Lung (tissue), 12 donors: ENCODE results near the gene IGHMBP2. TPM values are rescaled to one million over a fixed set of nuclear protein-coding genes. Genes with fewer than 3 reads are reported as not detected.

Source experiments
- ATAC-seq: fragments of 200-7000 bp; cut with Tn5 transposase; one replicate; pipeline ENCODE4 v1.9.1; 2020; ENCODE audit warnings: moderate number of reproducible peaks; ENCODE audit not compliant: insufficient read depth, low FRiP score
- DNase-seq, 3 donors: peaks; one replicate each; pipeline ENCODE4 v3.0.0-alpha.2; 2013 to 2017
- H3K27ac ChIP-seq, 2 donors: one replicate each; pipeline ENCODE4 v1.5.1; 2013; ENCODE audit warnings: mild to moderate bottlenecking in 2 of 2, moderate library complexity in 2 of 2, control low read depth in 1 of 2, inconsistent platforms in 1 of 2, low read depth in 1 of 2, low read length in 1 of 2
- H3K27me3 ChIP-seq, 3 donors: one replicate each; pipeline ENCODE4 v1.5.1; 2013; ENCODE audit warnings: low read length in 2 of 3; ENCODE audit not compliant: control insufficient read depth in 3 of 3, insufficient read depth in 3 of 3
- H3K36me3 ChIP-seq, 4 donors: one replicate each; pipeline ENCODE4 v1.5.1; 2013; ENCODE audit warnings: low read length in 4 of 4, mild to moderate bottlenecking in 1 of 4, moderate library complexity in 1 of 4; ENCODE audit not compliant: control insufficient read depth in 4 of 4, insufficient read depth in 4 of 4
- H3K4me1 ChIP-seq, 5 donors: one replicate each; pipeline ENCODE4 v1.5.1; 2013; ENCODE audit warnings: low read length in 5 of 5, mild to moderate bottlenecking in 2 of 5, moderate library complexity in 1 of 5; ENCODE audit not compliant: control insufficient read depth in 5 of 5, insufficient read depth in 5 of 5
- H3K4me3 ChIP-seq: one replicate; pipeline ENCODE4 v1.5.1; 2013; ENCODE audit warnings: mild to moderate bottlenecking, control low read depth, moderate library complexity
- H3K9ac ChIP-seq, 2 donors: one replicate each; pipeline ENCODE4 v1.5.1; 2013; ENCODE audit warnings: low read length in 2 of 2, control low read depth in 1 of 2; ENCODE audit not compliant: insufficient read depth in 1 of 2
- H3K9me3 ChIP-seq, 4 donors: one replicate each; pipeline ENCODE4 v1.5.1; 2013; ENCODE audit warnings: low read length in 3 of 4, mild to moderate bottlenecking in 1 of 4, moderate library complexity in 1 of 4; ENCODE audit not compliant: control insufficient read depth in 4 of 4, insufficient read depth in 3 of 4
- CTCF ChIP-seq: IDR thresholded peaks from 2 replicates; pipeline ENCODE4 v1.5.1; 2012; ENCODE audit warnings: mild to moderate bottlenecking; ENCODE audit errors: control extremely low read depth, extremely low read depth
- WGBS, 2 donors: extraction: QIAGEN DNeasy Blood & Tissue Kit; methylation state at CpG; one replicate each; pipeline ENCODE4 v1.1.7; 2013; 5-methylcytosine and 5-hydroxymethylcytosine counted together
- polyA plus RNA-seq, 2 donors: library from polyadenylated mRNA; stranded (reverse); fragments of 200-250 nt; gene quantifications; one replicate each; pipeline ENCODE4 v1.2.1, GENCODE V29; 2013
- total RNA-seq, 2 donors: library from RNA; depleted of rRNA in 1 of 2; stranded (reverse); fragments of >200 nt in 1 of 2; gene quantifications; one replicate each; pipeline ENCODE4 v1.2.1, GENCODE V29; 2014 to 2021
- donor health status: control.
- donor health status: control.
- donor health status: Bipolar disorder and iron deficiency.
- donor health status: healthy.
- donor health status: DM: yes; HTN: yes; CAD: no.

Gene IGHMBP2
- total and polyA plus RNA-seq, 4 donors, result 12.4 to 21.0 (median 17.6) TPM

GRCh38 chr11:68892576-68892975 lies 11.1 kb upstream of the IGHMBP2 start:
- Histone ChIP-seq H3K9ac (no peak overlapping the region), H3K36me3 (peaks cover 16 to 42% (median 18%) of the 10 kb centered on the region in 4 donors), H3K27me3 (no peaks in the 10 kb centered on the region), H3K27ac (no peak overlapping the region), H3K4me1 (peaks cover 0 to 7% (median 0%) of the 10 kb centered on the region in 5 donors), H3K4me3 (no peak overlapping the region), H3K9me3 (no peaks in the 10 kb centered on the region)
- TF ChIP-seq CTCF, result no peak
- DNase-seq (no peak), ATAC-seq (no peak)
- WGBS, 2 donors, result 96 to 97% methylated on average over 19 to 20 of the region's 20 CpGs

GRCh38 chr11:68893282-68893681 lies 10.4 kb upstream of the IGHMBP2 start:
- no peak for TF ChIP-seq CTCF
- H3K27ac ChIP-seq, result no peak overlapping the region
- peaks cover 18 to 49% (median 22%) of the 10 kb centered on the region in 4 donors for H3K36me3 ChIP-seq
- 89 to 90% methylated on average over 5 of the region's 5 CpGs for WGBS, 2 donors
- H3K9ac ChIP-seq, result no peak overlapping the region
- peaks cover 0 to 7% (median 0%) of the 10 kb centered on the region in 5 donors for H3K4me1 ChIP-seq
- ATAC-seq (no peak), DNase-seq (no peak)
- no peak overlapping the region for H3K4me3 ChIP-seq
- H3K27me3 ChIP-seq, result no peaks in the 10 kb centered on the region
- H3K9me3 ChIP-seq, result no peaks in the 10 kb centered on the region

- no peak for DNase-seq
- ATAC-seq, result no peak
- Histone ChIP-seq H3K9me3 (no peaks in the 10 kb centered on the region), H3K4me3 (no peak overlapping the region), H3K9ac (no peak overlapping the region), H3K36me3 (peaks cover 18 to 48% (median 27%) of the 10 kb centered on the region in 4 donors), H3K27me3 (no peaks in the 10 kb centered on the region), H3K27ac (no peak overlapping the region), H3K4me1 (peaks cover 0 to 2% (median 0%) of the 10 kb centered on the region in 5 donors)
- no peak for TF ChIP-seq CTCF
- WGBS, 2 donors, result 94 to 97% methylated on average over 23 of the region's 23 CpGs
Measured at GRCh38 chr11:68896171-68896959, 7.3 kb upstream of the IGHMBP2 start.
